Embryonic facial prominence (tissue), 1 donor: ENCODE measurements around the gene LIMS4.
"Not testable (repeated sequence)": the region's sequence is repeated elsewhere in the genome, so short reads cannot be mapped to it uniquely, and the experiment has no call there.

ENCODE experiments used
- DNase-seq: peaks from one replicate; pipeline ENCODE4 v3.0.0-alpha.2; 2016; ENCODE audit errors: extremely low spot score

Gene LIMS4

GRCh38 chr2:110472171-110473058 lies at the start of gene LIMS4:
LIMS4 (minus strand) TSS chr2:110472816; CDS start chr2:110472778, 38 bp downstream.
- DNase-seq: not testable (repeated sequence)

- not testable (repeated sequence) for DNase-seq
Observed at GRCh38 chr2:110499755-110500377, 27.2 kb upstream of the LIMS4 start.

GRCh38 chr2:110496027-110496426 lies 23.4 kb upstream of the LIMS4 start:
- DNase-seq: not testable (repeated sequence)

GRCh38 chr2:110494488-110494887 lies 21.9 kb upstream of the LIMS4 start:
- DNase-seq: not testable (repeated sequence)

GRCh38 chr2:110488991-110489390 lies 16.4 kb upstream of the LIMS4 start:
- not testable (repeated sequence) for DNase-seq

- DNase-seq: not testable (repeated sequence)
Observed at GRCh38 chr2:110482697-110483096, 10.1 kb upstream of the LIMS4 start.

GRCh38 chr2:110481200-110481599 lies 8.6 kb upstream of the LIMS4 start:
- DNase-seq: not testable (repeated sequence)

- not testable (repeated sequence) for DNase-seq
Observed at GRCh38 chr2:110480084-110480483, 7.5 kb upstream of the LIMS4 start.

GRCh38 chr2:110477370-110477769 lies 4.8 kb upstream of the LIMS4 start:
- not testable (repeated sequence) for DNase-seq

GRCh38 chr2:110476952-110477351 lies 4.3 kb upstream of the LIMS4 start:
- DNase-seq: not testable (repeated sequence)

GRCh38 chr2:110475627-110476359 lies 3.2 kb upstream of the LIMS4 start:
- not testable (repeated sequence) for DNase-seq

GRCh38 chr2:110474898-110475297 lies 2.3 kb upstream of the LIMS4 start:
- DNase-seq: not testable (repeated sequence)

- DNase-seq: not testable (repeated sequence)
Observed at GRCh38 chr2:110473059-110473358, 393 bp upstream of the LIMS4 start.

GRCh38 chr2:110468921-110469320 lies 3.7 kb downstream of the LIMS4 start:
- DNase-seq: not testable (repeated sequence)

- DNase-seq: not testable (repeated sequence)
Observed at GRCh38 chr2:110465312-110465711, 7.3 kb downstream of the LIMS4 start.

- not testable (repeated sequence) for DNase-seq
Observed at GRCh38 chr2:110462458-110462857, 10.2 kb downstream of the LIMS4 start.

- DNase-seq: not testable (repeated sequence)
Observed at GRCh38 chr2:110460318-110460717, 12.3 kb downstream of the LIMS4 start.

- not testable (repeated sequence) for DNase-seq
Observed at GRCh38 chr2:110457214-110457590, 15.4 kb downstream of the LIMS4 start.

- DNase-seq: not testable (repeated sequence)
Observed at GRCh38 chr2:110456291-110457213, 16.1 kb downstream of the LIMS4 start.

- DNase-seq: not testable (repeated sequence)
Observed at GRCh38 chr2:110455080-110455670, 17.4 kb downstream of the LIMS4 start.

- DNase-seq: not testable (repeated sequence)
Observed at GRCh38 chr2:110450951-110451350, 21.7 kb downstream of the LIMS4 start.
